Measurements from ENCODE around the gene CSNK1D. TPM values are rescaled to one million over a fixed set of nuclear protein-coding genes. Genes with fewer than 3 reads are reported as not detected.

CSNK1D gene
- total RNA-seq, 1 experiment from 2014 or later, result 111 TPM

DNA sequence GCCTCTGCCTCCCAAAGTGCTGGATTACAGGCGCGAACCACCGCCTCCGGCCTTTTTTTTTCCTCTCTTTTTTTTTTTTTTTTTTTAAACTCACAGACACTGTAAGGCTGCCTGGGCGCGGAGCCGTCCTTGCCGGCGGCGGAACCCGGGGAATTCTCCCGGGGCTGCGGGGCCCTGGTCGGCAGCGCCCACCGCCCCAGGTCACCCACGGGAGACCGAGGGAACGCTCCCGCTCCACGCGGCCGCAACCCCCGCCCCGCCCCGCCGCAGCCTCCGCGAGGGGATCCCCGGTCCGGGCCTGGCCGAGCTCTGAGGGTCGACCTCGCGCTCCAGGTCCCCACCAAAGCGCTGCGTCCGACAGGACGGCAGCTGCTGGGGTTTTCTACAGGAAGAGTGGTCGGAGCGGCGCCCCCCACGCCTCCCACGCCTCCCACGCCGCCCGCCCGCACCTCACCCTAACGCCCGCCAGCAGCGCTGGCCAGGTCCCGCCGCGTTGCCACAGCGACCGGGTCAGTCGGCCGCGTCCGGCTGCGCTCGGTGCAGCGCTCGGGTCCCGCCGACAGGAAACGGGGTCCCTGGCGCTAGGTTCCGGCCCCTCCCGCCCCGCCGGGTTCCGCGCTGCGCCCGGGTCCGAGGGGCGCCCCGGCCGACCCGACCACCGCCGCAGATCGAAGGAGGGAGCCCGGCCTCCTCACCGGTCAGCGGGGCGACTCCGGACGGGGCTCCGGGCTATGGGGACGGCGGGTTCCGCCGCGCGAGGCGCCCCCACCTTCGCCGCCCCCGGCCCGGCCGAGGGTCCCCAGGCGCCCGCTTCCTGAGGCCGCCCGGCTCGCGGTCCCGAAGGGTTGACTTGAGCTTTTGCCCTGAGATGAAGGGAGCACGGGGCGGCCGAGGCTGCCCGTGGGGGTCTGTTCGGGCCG is 60.9 kb downstream of the CSNK1D start, which contains the start of gene CCDC57 (continued):
- TF ChIP-seq, protein P1, sequence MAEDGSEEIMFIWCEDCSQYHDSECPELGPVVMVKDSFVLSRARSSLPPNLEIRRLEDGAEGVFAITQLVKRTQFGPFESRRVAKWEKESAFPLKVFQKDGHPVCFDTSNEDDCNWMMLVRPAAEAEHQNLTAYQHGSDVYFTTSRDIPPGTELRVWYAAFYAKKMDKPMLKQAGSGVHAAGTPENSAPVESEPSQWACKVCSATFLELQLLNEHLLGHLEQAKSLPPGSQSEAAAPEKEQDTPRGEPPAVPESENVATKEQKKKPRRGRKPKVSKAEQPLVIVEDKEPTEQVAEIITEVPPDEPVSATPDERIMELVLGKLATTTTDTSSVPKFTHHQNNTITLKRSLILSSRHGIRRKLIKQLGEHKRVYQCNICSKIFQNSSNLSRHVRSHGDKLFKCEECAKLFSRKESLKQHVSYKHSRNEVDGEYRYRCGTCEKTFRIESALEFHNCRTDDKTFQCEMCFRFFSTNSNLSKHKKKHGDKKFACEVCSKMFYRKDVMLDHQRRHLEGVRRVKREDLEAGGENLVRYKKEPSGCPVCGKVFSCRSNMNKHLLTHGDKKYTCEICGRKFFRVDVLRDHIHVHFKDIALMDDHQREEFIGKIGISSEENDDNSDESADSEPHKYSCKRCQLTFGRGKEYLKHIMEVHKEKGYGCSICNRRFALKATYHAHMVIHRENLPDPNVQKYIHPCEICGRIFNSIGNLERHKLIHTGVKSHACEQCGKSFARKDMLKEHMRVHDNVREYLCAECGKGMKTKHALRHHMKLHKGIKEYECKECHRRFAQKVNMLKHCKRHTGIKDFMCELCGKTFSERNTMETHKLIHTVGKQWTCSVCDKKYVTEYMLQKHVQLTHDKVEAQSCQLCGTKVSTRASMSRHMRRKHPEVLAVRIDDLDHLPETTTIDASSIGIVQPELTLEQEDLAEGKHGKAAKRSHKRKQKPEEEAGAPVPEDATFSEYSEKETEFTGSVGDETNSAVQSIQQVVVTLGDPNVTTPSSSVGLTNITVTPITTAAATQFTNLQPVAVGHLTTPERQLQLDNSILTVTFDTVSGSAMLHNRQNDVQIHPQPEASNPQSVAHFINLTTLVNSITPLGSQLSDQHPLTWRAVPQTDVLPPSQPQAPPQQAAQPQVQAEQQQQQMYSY (CRISPR knock-in tag; IDR thresholded peaks at IDR 0.05), result no peak
- TF ChIP-seq ZNF219 (CRISPR knock-in tag; IDR thresholded peaks at IDR 0.05; ENCODE audit: borderline replicate concordance), result no peak
- TF ChIP-seq ZBTB21 (CRISPR knock-in tag; IDR thresholded peaks at IDR 0.05; ENCODE audit: borderline replicate concordance), result no peak
- TF ChIP-seq TCF7 (CRISPR knock-in tag; IDR thresholded peaks at IDR 0.05; ENCODE audit: low read depth), result no peak
- no peak for TF ChIP-seq ZNF532 (CRISPR knock-in tag; IDR thresholded peaks at IDR 0.05; ENCODE audit: borderline replicate concordance)
- TF ChIP-seq FOXJ3 (CRISPR knock-in tag; IDR thresholded peaks at IDR 0.05; ENCODE audit: borderline replicate concordance), result no peak
- TF ChIP-seq ESRRA (CRISPR knock-in tag; IDR thresholded peaks at IDR 0.05; ENCODE audit: borderline replicate concordance), result no peak; the same call in 1 of the 2 replicates
- TF ChIP-seq MXD4 (CRISPR knock-in tag; IDR thresholded peaks at IDR 0.05; ENCODE audit: borderline replicate concordance), result no peak
- peak; percentile 40; the same call in 1 of the 2 replicates for TF ChIP-seq TEAD4 (CRISPR knock-in tag; IDR thresholded peaks at IDR 0.05)
- no peak for TF ChIP-seq SOX15 (CRISPR knock-in tag; IDR thresholded peaks at IDR 0.05)
- TF ChIP-seq, protein P2, sequence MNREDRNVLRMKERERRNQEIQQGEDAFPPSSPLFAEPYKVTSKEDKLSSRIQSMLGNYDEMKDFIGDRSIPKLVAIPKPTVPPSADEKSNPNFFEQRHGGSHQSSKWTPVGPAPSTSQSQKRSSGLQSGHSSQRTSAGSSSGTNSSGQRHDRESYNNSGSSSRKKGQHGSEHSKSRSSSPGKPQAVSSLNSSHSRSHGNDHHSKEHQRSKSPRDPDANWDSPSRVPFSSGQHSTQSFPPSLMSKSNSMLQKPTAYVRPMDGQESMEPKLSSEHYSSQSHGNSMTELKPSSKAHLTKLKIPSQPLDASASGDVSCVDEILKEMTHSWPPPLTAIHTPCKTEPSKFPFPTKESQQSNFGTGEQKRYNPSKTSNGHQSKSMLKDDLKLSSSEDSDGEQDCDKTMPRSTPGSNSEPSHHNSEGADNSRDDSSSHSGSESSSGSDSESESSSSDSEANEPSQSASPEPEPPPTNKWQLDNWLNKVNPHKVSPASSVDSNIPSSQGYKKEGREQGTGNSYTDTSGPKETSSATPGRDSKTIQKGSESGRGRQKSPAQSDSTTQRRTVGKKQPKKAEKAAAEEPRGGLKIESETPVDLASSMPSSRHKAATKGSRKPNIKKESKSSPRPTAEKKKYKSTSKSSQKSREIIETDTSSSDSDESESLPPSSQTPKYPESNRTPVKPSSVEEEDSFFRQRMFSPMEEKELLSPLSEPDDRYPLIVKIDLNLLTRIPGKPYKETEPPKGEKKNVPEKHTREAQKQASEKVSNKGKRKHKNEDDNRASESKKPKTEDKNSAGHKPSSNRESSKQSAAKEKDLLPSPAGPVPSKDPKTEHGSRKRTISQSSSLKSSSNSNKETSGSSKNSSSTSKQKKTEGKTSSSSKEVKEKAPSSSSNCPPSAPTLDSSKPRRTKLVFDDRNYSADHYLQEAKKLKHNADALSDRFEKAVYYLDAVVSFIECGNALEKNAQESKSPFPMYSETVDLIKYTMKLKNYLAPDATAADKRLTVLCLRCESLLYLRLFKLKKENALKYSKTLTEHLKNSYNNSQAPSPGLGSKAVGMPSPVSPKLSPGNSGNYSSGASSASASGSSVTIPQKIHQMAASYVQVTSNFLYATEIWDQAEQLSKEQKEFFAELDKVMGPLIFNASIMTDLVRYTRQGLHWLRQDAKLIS (CRISPR knock-in tag; IDR thresholded peaks at IDR 0.05; ENCODE audit: borderline replicate concordance), result no peak
- TF ChIP-seq NFYB (CRISPR knock-in tag; conservative IDR thresholded peaks at IDR 0.05; ENCODE audit: low read depth), result no peak
- TF ChIP-seq ZSCAN18 (CRISPR knock-in tag; IDR thresholded peaks at IDR 0.05), result no peak
- TF ChIP-seq IRF1 (CRISPR knock-in tag; IDR thresholded peaks at IDR 0.05), result no peak
- no peak; the same call in 1 of the 2 replicates for TF ChIP-seq TP53 (CRISPR knock-in tag; IDR thresholded peaks at IDR 0.05)
- TF ChIP-seq GABPB1 (CRISPR knock-in tag; IDR thresholded peaks at IDR 0.05), result peak; percentile 67
- TF ChIP-seq PREB (CRISPR knock-in tag; IDR thresholded peaks at IDR 0.05; ENCODE audit: borderline replicate concordance), result no peak
- TF ChIP-seq, protein P3, sequence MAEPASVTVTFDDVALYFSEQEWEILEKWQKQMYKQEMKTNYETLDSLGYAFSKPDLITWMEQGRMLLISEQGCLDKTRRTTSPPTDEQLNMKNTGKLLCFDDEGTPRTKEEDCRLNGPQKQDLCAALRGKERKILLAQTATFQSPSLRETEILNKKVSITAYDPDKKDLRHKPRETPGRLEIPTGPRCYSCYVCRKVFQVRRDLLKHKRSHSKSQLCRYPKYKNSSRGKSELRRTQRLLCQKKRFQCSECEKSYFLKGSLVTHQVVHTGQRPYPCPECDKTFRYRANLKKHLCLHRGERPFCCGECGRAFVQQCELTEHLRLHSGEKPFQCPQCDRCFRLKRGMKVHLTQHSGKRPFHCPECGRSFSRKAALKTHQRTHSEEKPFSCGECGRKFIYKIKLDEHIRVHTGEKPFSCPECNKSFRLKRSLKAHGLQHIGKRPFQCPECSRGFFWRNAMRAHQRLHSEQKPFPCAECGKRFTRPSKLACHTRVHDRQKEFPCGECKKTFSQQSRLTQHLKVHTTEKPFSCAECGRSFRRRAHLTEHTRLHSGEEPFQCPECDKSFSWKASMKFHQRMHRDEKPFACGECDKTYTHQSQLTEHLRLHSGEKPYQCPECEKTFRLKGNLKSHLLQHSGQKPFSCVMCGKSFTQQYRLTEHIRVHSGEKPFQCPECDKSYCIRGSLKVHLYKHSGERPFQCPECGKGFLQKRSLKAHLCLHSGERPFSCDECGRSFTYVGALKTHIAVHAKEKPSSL (CRISPR knock-in tag; conservative IDR thresholded peaks at IDR 0.05), result no peak
